Rectal smooth muscle tissue (tissue), 1 donor: ENCODE results near the gene PRKCE.
"Not testable (repeated sequence)": the region's sequence is repeated elsewhere in the genome, so short reads cannot be mapped to it uniquely, and the experiment has no call there.

ENCODE experiments used
- H3K27ac ChIP-seq: one replicate; pipeline ENCODE4 v1.7.0; 2013; ENCODE audit warnings: low read depth, low read length, inconsistent platforms
- H3K27me3 ChIP-seq: one replicate; pipeline ENCODE4 v1.7.0; 2013; ENCODE audit warnings: low read length; ENCODE audit not compliant: control insufficient read depth, insufficient read depth
- H3K36me3 ChIP-seq: one replicate; pipeline ENCODE4 v1.7.0; 2013; ENCODE audit warnings: low read length; ENCODE audit not compliant: control insufficient read depth, insufficient read depth
- H3K4me1 ChIP-seq: one replicate; pipeline ENCODE4 v1.7.0; 2013; ENCODE audit warnings: low read length; ENCODE audit not compliant: control insufficient read depth, insufficient read depth
- H3K4me3 ChIP-seq: one replicate; pipeline ENCODE4 v1.7.0; 2013; ENCODE audit warnings: low read length
- H3K9ac ChIP-seq: one replicate; pipeline ENCODE4 v1.7.0; 2013; ENCODE audit warnings: low read length

PRKCE gene

GRCh38 chr2:45711224-45711623, 59.7 kb downstream of the PRKCE start:
- H3K36me3 ChIP-seq: no peaks in the 10 kb centered on the region
- H3K9ac ChIP-seq: no peak overlapping the region
- H3K4me1 ChIP-seq: peaks cover 2% of the 10 kb centered on the region
- no peaks in the 10 kb centered on the region for H3K27me3 ChIP-seq
- no peak overlapping the region for H3K4me3 ChIP-seq
- no peak overlapping the region for H3K27ac ChIP-seq

GRCh38 chr2:45712570-45712969, 61.1 kb downstream of the PRKCE start:
- Histone ChIP-seq H3K4me1 (no peaks in the 10 kb centered on the region), H3K9ac (no peak overlapping the region), H3K27me3 (no peaks in the 10 kb centered on the region), H3K36me3 (no peaks in the 10 kb centered on the region), H3K27ac (no peak overlapping the region), H3K4me3 (no peak overlapping the region)

- Histone ChIP-seq H3K4me3 (no peak overlapping the region), H3K27ac (no peak overlapping the region), H3K27me3 (no peaks in the 10 kb centered on the region), H3K9ac (no peak overlapping the region), H3K4me1 (no peaks in the 10 kb centered on the region), H3K36me3 (no peaks in the 10 kb centered on the region)
Measured at GRCh38 chr2:45713136-45713535, 61.7 kb downstream of the PRKCE start.

GRCh38 chr2:45713591-45713990, 62.1 kb downstream of the PRKCE start:
- Histone ChIP-seq H3K27ac (no peak overlapping the region), H3K36me3 (no peaks in the 10 kb centered on the region), H3K9ac (no peak overlapping the region), H3K4me3 (no peak overlapping the region), H3K27me3 (no peaks in the 10 kb centered on the region), H3K4me1 (no peaks in the 10 kb centered on the region)

GRCh38 chr2:45714679-45715078, 63.2 kb downstream of the PRKCE start:
- Histone ChIP-seq H3K9ac (no peak overlapping the region), H3K4me3 (no peak overlapping the region), H3K4me1 (no peaks in the 10 kb centered on the region), H3K36me3 (no peaks in the 10 kb centered on the region), H3K27me3 (no peaks in the 10 kb centered on the region), H3K27ac (no peak overlapping the region)

DNA sequence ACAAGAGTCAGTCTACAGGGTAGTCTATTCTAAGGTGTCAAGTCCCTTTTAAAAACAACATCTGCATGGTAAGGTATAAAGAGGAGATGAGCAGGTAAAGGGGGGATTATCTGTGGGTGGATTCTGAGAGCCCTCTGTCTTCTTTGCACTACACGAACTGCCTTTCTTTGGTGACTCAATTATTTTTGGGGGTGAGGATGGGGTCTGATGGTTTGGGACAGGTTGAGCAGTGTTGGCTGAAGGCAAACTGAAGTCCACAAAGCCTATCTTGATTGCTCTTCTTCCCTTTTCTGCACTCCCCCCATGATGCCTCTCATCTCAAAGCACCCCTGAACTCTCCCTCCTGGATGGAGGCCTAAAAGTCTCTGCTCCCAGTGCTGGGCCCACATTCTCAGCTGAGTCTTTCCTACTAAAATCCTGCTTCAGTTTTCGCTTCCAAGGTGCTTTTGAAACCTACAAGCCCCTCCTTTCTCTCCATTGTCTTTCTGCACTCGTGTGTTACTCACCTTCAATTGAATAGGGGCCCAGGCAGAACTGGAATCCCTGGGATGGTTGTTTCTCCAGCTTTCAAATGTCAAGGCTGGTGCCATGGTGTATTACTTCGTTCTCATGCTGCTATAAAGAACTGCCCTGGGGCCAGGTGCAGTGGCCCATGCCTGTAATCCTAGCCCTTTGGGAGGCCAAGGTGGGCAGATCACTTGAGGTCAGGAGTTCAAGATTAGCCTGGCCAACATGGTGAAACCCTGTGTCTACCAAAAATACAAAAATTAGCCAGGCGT, 64.3 kb downstream of the PRKCE start:
- no peak overlapping the region for H3K4me3 ChIP-seq
- no peak overlapping the region for H3K27ac ChIP-seq

GRCh38 chr2:45716432-45716831, 65.0 kb downstream of the PRKCE start:
- not testable (repeated sequence) for H3K4me3 ChIP-seq, H3K27me3 ChIP-seq, H3K4me1 ChIP-seq, H3K9ac ChIP-seq, H3K27ac ChIP-seq, H3K36me3 ChIP-seq

More for the DNA sequence above, 64.3 kb downstream of the PRKCE start:
- Histone ChIP-seq H3K27me3 (no peaks in the 10 kb centered on the region), H3K9ac (no peak overlapping the region), H3K36me3 (no peaks in the 10 kb centered on the region), H3K4me1 (no peaks in the 10 kb centered on the region)

- no peak overlapping the region for H3K27ac ChIP-seq
- no peaks in the 10 kb centered on the region for H3K36me3 ChIP-seq
- no peak overlapping the region for H3K4me3 ChIP-seq
- H3K4me1 ChIP-seq: no peaks in the 10 kb centered on the region
- H3K27me3 ChIP-seq: no peaks in the 10 kb centered on the region
- H3K9ac ChIP-seq: no peak overlapping the region
Measured at GRCh38 chr2:45716915-45717314, 65.4 kb downstream of the PRKCE start.

DNA sequence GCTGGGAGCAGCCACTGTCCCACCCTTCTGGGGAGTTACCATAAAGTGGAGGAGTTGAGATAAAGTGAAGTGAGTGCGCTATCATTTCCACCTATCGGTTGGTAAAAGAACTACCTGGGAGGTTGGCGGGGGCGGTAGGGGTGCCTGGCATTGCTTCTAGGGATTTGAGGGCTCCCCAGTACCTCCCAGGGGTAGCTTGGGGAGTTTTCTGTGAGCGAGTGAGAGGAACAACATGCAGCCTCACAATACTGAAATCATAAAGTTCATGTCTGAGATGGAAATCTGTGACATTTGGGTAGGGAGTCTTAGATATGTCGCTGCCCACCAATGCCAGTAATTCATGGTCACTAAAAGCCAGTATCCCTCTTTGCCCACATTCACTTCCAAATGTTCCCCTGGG, 68.7 kb downstream of the PRKCE start:
- Histone ChIP-seq H3K9ac (no peak overlapping the region), H3K27me3 (no peaks in the 10 kb centered on the region), H3K36me3 (no peaks in the 10 kb centered on the region), H3K27ac (no peak overlapping the region), H3K4me3 (no peak overlapping the region), H3K4me1 (peaks cover 4% of the 10 kb centered on the region)

DNA sequence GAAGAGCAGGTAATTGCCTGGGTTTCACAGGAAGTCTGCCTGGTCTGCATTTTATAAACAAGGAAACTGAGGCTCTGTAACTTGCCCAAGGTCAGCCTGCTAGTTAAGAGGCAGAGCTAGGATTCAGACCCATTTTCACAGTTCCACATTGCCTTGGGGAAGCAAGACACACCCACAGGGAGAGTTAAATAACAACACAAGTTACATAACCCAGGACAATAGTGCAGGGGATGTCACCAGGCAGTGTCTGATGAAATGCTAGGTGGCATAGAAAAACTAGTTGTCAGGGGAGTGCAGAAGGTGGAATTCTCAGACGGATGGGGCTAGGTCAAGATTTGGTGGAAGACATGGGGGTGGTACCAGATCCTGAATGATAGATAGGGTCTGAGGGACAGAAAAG, 69.7 kb downstream of the PRKCE start:
- Histone ChIP-seq H3K9ac (no peak overlapping the region), H3K36me3 (no peaks in the 10 kb centered on the region), H3K4me3 (no peak overlapping the region), H3K4me1 (peaks cover 4% of the 10 kb centered on the region), H3K27ac (no peak overlapping the region), H3K27me3 (no peaks in the 10 kb centered on the region)

DNA sequence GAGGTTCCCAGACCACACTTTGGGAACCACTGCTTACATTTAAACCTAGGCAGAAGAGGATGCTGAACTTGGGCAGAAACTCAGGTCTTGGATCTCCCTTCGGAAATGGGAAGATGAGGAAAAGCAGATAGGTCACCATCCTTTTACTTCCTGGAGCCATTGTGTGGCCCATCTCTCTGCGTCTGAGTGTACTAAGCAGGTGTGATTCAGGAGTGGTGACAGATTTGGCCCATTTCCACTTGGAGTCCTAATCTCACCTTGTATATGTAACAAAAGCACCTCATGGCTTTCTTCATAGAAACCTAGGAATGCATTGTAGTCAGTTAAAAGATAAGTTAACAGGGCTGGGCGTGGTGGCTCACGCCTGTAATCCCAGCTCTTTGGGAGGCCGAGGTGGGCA, 71.0 kb downstream of the PRKCE start:
- Histone ChIP-seq H3K4me1 (peaks cover 4% of the 10 kb centered on the region), H3K4me3 (no peak overlapping the region), H3K9ac (no peak overlapping the region), H3K27me3 (no peaks in the 10 kb centered on the region), H3K36me3 (no peaks in the 10 kb centered on the region), H3K27ac (no peak overlapping the region)

DNA sequence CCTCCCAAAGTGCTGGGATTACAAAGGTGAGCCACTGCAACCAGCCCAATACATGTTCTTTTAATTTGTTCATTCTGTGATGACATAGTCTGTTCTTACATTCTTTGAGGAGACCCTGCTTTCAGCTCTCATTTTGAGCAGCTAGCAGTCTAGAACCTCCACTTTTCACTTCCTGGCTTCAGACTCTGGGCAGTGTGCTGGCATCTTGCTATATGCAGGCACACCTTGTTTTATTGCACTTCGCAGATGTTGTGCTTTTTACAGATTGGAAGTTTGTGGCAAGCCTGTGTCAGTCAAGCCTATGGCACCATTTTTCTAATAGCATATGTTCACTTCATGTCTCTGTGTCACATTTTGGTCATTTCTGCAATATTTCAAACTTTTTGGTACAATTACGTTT, 72.4 kb downstream of the PRKCE start:
- Histone ChIP-seq H3K27me3 (no peaks in the 10 kb centered on the region), H3K4me3 (no peak overlapping the region), H3K27ac (peak overlapping the region; percentile 24), H3K36me3 (no peaks in the 10 kb centered on the region), H3K4me1 (peaks cover 4% of the 10 kb centered on the region), H3K9ac (no peak overlapping the region)

- no peak overlapping the region for H3K4me3 ChIP-seq
- peak overlapping the region; percentile 24 for H3K27ac ChIP-seq
- no peaks in the 10 kb centered on the region for H3K36me3 ChIP-seq
- H3K27me3 ChIP-seq: no peaks in the 10 kb centered on the region
- peaks cover 4% of the 10 kb centered on the region for H3K4me1 ChIP-seq
- H3K9ac ChIP-seq: no peak overlapping the region
Measured at GRCh38 chr2:45724335-45724734, 72.9 kb downstream of the PRKCE start.
